GM18502 (cell line): ENCODE measurements around the gene AGR3.

Experiments
- ATAC-seq: cut with Tn5 transposase; IDR thresholded peaks from one replicate; pipeline ENCODE4 v1.9.1; 2021; ENCODE audit warnings: mild to moderate bottlenecking; ENCODE audit not compliant: unreplicated experiment, poor library complexity

The AGR3 gene

DNA sequence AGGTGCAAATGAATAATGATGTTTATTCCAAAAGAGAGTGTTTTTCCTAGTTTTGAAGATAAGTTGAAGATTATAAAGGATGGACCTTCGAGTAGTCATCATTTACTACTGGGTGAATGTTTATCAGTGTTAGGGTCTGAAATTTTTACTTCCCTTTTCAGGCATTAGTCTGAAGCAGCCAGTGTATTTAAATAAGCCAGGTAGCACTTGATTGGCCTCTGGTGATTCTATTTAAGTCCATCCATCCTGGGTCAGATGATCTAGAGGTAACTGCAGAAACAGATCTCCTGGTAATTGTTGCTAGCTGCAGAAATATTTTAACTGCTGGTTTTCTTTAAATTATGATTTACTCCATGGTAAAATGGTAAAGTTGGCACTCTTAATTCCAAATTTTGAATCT lies 42.9 kb downstream of the AGR3 start:
- no peak for ATAC-seq

DNA sequence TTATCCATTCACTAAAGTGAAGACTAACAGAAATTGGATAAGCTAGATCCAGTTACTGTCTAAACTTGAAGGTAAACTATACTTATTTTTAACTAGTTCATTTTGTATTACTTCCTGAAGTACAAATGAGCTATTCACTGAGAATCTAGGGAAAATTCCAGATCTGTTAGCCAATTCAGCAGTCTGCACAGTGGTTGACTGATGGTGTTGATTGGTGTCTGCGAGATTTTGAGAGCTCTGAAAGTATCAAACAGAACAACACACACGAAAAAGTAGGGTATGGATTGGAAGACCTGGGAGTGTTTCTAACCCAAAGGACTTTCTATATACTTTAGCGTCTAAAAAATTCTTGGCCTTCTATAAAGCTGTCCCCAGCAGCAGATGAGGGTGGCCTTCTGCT lies 43.4 kb downstream of the AGR3 start:
- ATAC-seq, result no peak

DNA sequence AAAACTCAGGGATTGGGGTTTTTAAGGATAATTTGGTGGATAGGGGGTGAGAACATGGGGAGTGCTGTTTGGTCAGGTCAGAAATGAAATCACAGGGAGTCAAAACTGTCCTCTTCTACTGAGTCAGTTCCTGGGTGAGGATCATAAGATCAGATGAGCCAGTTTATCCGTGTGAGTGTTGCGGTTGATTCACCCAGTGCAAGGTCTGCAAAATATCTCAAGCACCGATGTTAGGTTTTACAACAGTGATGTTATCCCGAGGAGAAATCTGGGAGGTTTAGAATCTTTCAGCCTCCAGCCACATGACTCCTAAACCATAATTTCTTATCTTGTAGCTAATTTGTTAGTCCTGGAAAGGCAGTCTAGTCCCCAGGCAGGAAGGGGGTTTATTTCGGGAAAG lies 45.3 kb downstream of the AGR3 start:
- no peak for ATAC-seq

GRCh38 chr7:16833373-16833772 lies 48.4 kb downstream of the AGR3 start:
- no peak for ATAC-seq

- ATAC-seq, result no peak
These were observed 55.7 kb downstream of the AGR3 start for GRCh38 chr7:16826060-16826459.

GRCh38 chr7:16822029-16822428 lies 59.8 kb downstream of the AGR3 start:
- no peak for ATAC-seq

DNA sequence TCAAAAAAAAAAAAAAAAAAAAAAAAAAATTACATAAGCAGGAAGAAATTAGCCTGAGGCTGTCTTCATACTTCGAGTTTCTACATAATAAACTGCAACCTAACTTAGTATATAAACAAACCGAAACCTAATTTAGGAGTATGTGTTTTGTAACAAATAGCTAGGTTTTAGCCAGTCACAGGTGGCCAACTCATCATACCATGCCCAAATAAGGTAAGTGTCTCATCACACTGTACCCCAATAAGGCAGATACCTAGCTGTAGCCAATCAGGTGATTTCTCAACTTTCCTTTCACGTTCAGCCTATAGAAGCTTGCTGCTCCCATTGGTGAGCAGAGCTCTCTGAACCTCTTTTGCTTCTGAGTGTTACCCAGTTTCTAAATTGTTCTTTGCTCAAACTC lies 63.1 kb downstream of the AGR3 start:
- no peak for ATAC-seq

DNA sequence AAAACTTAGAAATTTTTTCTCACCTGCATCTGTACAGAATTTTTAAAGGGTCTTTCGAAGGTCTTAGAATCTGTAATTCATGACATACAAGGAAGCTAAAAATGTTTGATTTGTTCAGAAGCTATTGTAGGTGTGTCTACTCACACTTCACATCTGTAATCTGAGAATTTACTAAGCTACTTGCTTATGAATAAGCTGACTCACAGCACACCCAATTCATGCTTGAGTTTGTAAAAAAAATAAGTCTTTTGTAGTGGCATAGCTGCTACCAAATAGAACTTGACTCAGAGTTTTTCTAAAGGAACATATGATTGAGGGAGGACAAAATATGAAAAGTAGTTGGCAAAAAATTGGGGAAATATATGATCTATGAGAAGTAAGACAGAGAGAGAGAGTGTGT lies 64.2 kb downstream of the AGR3 start:
- no peak for ATAC-seq

- no peak for ATAC-seq
These were observed 65.0 kb downstream of the AGR3 start for GRCh38 chr7:16816824-16817223.

DNA sequence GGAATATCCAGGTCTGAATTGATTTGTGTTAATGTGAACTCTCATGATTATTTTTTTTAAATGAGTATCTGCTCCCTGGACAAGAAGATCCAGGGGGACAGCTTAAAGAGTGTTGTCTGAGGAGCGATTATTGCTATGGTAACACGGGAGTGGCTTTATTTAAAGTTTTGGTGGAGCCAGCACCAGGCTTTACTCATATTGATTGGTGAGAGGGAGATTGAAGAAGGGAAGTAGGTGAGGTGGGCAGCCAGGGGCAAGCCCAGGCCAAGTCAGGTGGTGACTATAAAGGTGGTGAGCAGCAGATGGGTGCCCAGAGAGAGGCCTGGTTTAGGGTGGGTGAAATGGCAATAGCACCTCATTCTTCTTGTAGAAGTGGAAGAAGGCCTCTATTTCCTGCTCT lies 66.8 kb downstream of the AGR3 start:
- no peak for ATAC-seq

DNA sequence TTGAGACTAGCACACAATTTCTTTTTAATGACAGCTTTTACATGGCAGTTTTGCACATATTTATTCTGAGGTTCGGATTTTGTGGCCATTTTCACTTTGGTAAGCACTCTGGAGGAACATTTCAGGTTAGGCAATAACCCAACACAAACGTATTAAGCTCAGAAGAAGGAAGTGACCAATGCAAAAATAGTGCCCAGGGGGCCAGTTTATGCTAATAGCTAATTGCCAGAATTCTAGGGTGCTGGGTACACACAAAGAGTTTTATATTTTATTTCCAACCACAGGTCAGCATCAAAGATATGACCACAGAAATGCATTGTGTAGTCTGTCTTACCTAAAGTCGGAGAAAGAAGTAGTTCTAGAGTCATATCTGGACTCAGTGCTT lies 68.6 kb downstream of the AGR3 start:
- no peak for ATAC-seq

- no peak for ATAC-seq
These were observed 69.1 kb downstream of the AGR3 start for GRCh38 chr7:16812542-16813231.

- no peak for ATAC-seq
These were observed 70.2 kb downstream of the AGR3 start for GRCh38 chr7:16811551-16811950.

GRCh38 chr7:16810573-16810972 lies 71.2 kb downstream of the AGR3 start:
- no peak for ATAC-seq

GRCh38 chr7:16810112-16810511 lies 71.7 kb downstream of the AGR3 start:
- ATAC-seq, result no peak
